Activated CD8-positive, alpha-beta memory T cell treated with anti-CD3 and anti-CD28 coated beads, Interleukin-2, amount 50 U/mL, for 1 hour (primary cell): ENCODE data around the gene PDCD1.
"Not testable (repeated sequence)": the region's sequence is repeated elsewhere in the genome, so short reads cannot be mapped to it uniquely, and the experiment has no call there.

Source experiments
- DNase-seq: peaks from one replicate; pipeline ENCODE4 v3.0.0-alpha.2; 2020; ENCODE audit errors: extremely low read depth

The PDCD1 gene

GRCh38 chr2:241800198-241800903 is 58.3 kb downstream of the PDCD1 start:
- DNase-seq = not testable (repeated sequence)
